IMR-90 (cell line): ENCODE measurements around the gene KIF20A.

Experiments
- CEBPB ChIP-seq: IDR thresholded peaks from 2 replicates; pipeline ENCODE4 v1.6.1; 2012; ENCODE audit warnings: low read depth, low read length, improper control_type of control experiment
- CTCF ChIP-seq: conservative IDR thresholded peaks from 2 replicates; pipeline ENCODE4 v1.5.1; 2012; ENCODE audit warnings: mild to moderate bottlenecking, low read depth, low read length, improper control_type of control experiment
- POLR2A ChIP-seq: IDR thresholded peaks from 2 replicates; pipeline ENCODE4 v1.6.1; 2012; ENCODE audit warnings: mild to moderate bottlenecking, low read depth, low read length
- RCOR1 ChIP-seq: IDR thresholded peaks from 2 replicates; pipeline ENCODE4 v1.6.1; 2012; ENCODE audit warnings: mild to moderate bottlenecking, low read length, improper control_type of control experiment; ENCODE audit not compliant: insufficient replicate concordance
- RFX5 ChIP-seq: IDR thresholded peaks from 2 replicates; pipeline ENCODE4 v1.8.0; 2012; ENCODE audit warnings: low read depth, mild to moderate bottlenecking, low read length, moderate library complexity

- TF ChIP-seq CTCF: no peak
- no peak for TF ChIP-seq CEBPB
- TF ChIP-seq RFX5: no peak
- TF ChIP-seq POLR2A: no peak
- TF ChIP-seq RCOR1: no peak
These were observed 50.5 kb downstream of the KIF20A start for GRCh38 chr5:138229387-138229786.
